A549 treated with ZK216348 at 1 μM for 4 hours (cell line): ENCODE data around the gene ZKSCAN1. TPM values are rescaled to one million over a fixed set of nuclear protein-coding genes. Genes with fewer than 3 reads are reported as not detected.

Experiments
- total RNA-seq: library from RNA; stranded (reverse); fragments of 200-300 nt; extraction: Qiagen RNA extraction; gene quantifications from 5 replicates; pipeline ENCODE4 v1.2.3, GENCODE V29; 2022; ENCODE audit warnings: low read depth

ZKSCAN1 gene
- 5.8 to 11.6 TPM (median 8.9 TPM) in 5 replicates for total RNA-seq

GRCh38 chr7:100015232-100016214 lies at the start of gene ZKSCAN1:
Gene ZKSCAN1, plus strand, starts transcription at chr7:100015596. Its CDS starts 7,911 bp downstream, at chr7:100023507.

GRCh38 chr7:99975782-99976521 lies 39.4 kb upstream of the ZKSCAN1 start, which contains the start of gene AZGP1:
Gene AZGP1, minus strand, starts transcription at chr7:99976031. Its CDS starts 11 bp downstream, at chr7:99976020.

GRCh38 chr7:100049441-100050291 lies 34.3 kb downstream of the ZKSCAN1 start, which contains the start of gene ZSCAN21:
Gene ZSCAN21, plus strand, starts transcription at chr7:100049774. Its CDS starts 7,233 bp downstream, at chr7:100057007.

GRCh38 chr7:100081535-100082102 lies 66.2 kb downstream of the ZKSCAN1 start, which contains the start of gene ZNF3:
Gene ZNF3, minus strand, starts transcription at chr7:100081723. Its CDS starts 4,366 bp downstream, at chr7:100077357.

GRCh38 chr7:100088621-100089457 lies 73.4 kb downstream of the ZKSCAN1 start, which contains the start of gene COPS6:
Gene COPS6, plus strand, starts transcription at chr7:100088969. Its CDS starts 22 bp downstream, at chr7:100088991.

Other genes starting within 250 kb of the ZKSCAN1 start
- not detected in 5 replicates for gene CYP3A4, start 231.4 kb upstream of the ZKSCAN1 start, total RNA-seq
- not detected in 5 replicates for gene CYP3A43, start 187.6 kb upstream of the ZKSCAN1 start, total RNA-seq
- not detected in 5 replicates for gene OR2AE1, start 138.6 kb upstream of the ZKSCAN1 start, total RNA-seq
- gene TRIM4, start 96.1 kb upstream of the ZKSCAN1 start, total RNA-seq = 23.0 to 34.7 TPM (median 27.0 TPM) in 5 replicates
- gene GJC3, start 86.0 kb upstream of the ZKSCAN1 start, total RNA-seq = not detected in 5 replicates
- 0.31 TPM in 1 of 5 replicates, not detected in the others for gene AZGP1, start 39.6 kb upstream of the ZKSCAN1 start, total RNA-seq
- 8.3 to 11.5 TPM (median 10.0 TPM) in 5 replicates for gene ZSCAN21, start 34.2 kb downstream of the ZKSCAN1 start, total RNA-seq
- gene ZNF3, start 66.1 kb downstream of the ZKSCAN1 start, total RNA-seq = 17.2 to 21.9 TPM (median 20.4 TPM) in 5 replicates
- gene COPS6, start 73.4 kb downstream of the ZKSCAN1 start, total RNA-seq = 143 to 198 TPM (median 176 TPM) in 5 replicates
- 205 to 248 TPM (median 245 TPM) in 5 replicates for gene MCM7, start 85.8 kb downstream of the ZKSCAN1 start, total RNA-seq
- 12.8 to 17.5 TPM (median 16.1 TPM) in 5 replicates for gene AP4M1, start 86.0 kb downstream of the ZKSCAN1 start, total RNA-seq
- gene TAF6, start 103.8 kb downstream of the ZKSCAN1 start, total RNA-seq = 57.0 to 69.0 TPM (median 65.2 TPM) in 5 replicates
- 10.6 to 13.4 TPM (median 11.9 TPM) in 5 replicates for gene CNPY4, start 104.0 kb downstream of the ZKSCAN1 start, total RNA-seq
- 2.8 to 3.5 TPM (median 3.0 TPM) in 5 replicates for gene MBLAC1, start 111.4 kb downstream of the ZKSCAN1 start, total RNA-seq
- gene LAMTOR4, start 133.3 kb downstream of the ZKSCAN1 start, total RNA-seq = 133 to 186 TPM (median 171 TPM) in 5 replicates
- 8.3 to 14.8 TPM (median 12.9 TPM) in 5 replicates for gene TRAPPC14, start 143.1 kb downstream of the ZKSCAN1 start, total RNA-seq
- gene GAL3ST4, start 153.0 kb downstream of the ZKSCAN1 start, total RNA-seq = 0.14 to 0.27 TPM in 2 of 5 replicates, not detected in the others
- 0.37 to 1.0 TPM (median 0.92 TPM) in 5 replicates for gene GPC2, start 161.8 kb downstream of the ZKSCAN1 start, total RNA-seq
- gene STAG3, start 162.3 kb downstream of the ZKSCAN1 start, total RNA-seq = 0.06 to 0.40 TPM (median 0.21 TPM) in 5 replicates
- gene PVRIG, start 204.4 kb downstream of the ZKSCAN1 start, total RNA-seq = not detected in 5 replicates